DMS53 (cell line): ENCODE data around the gene CDO1.
A peak's percentile ranks its signal among the peaks of the same experiment; 100 is the strongest.

Source experiments
- DNase-seq: peaks from one replicate; lab custom pipeline; 2025; lab: John Stamatoyannopoulos, UW

Gene CDO1

GRCh38 chr5:115785381-115786065 lies 30.9 kb downstream of the CDO1 start:
- no peak for DNase-seq

- peak; percentile 8 for DNase-seq
Observed at GRCh38 chr5:115778417-115778816, 38.0 kb downstream of the CDO1 start.

- DNase-seq, result no peak
Observed at GRCh38 chr5:115776989-115777388, 39.5 kb downstream of the CDO1 start.

DNA sequence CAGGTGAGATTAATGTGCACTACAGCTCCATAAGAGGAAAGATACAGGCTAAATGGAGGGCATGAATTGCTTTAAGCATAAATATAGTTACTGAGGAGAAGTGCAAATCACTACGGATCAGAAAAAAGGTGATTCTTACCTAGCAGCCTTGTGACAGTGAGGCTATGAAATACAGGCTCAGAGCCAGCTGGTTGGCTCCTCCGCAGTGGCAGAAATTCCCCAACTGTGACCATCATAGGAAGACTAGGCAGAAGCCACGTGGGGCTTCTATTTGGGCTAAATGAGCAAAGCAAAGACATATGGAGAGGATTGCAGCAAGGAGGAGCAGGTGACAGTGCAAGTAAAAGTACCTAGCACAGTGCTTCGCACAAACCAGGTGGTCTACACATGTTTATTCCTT lies 40.5 kb downstream of the CDO1 start:
- no peak for DNase-seq

DNA sequence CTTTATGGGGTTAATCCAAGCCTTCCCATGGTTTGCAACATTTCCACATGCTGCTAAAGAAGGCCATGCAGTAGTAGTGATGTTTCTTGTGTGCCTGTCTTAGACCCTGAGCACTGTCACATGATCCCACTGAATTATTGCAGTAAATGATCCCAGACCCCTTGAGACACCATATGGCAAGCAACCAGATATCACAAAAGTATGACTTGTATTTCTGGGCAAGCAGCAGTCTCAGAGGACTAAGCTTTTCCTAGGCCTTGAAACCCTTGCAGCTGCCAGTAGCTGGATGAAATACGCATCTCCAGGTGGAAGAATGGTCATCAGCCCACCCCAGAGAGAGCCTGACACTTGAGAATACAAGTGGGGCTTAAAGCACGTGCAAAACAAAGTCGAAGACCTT lies 41.8 kb downstream of the CDO1 start:
- DNase-seq, result no peak

DNA sequence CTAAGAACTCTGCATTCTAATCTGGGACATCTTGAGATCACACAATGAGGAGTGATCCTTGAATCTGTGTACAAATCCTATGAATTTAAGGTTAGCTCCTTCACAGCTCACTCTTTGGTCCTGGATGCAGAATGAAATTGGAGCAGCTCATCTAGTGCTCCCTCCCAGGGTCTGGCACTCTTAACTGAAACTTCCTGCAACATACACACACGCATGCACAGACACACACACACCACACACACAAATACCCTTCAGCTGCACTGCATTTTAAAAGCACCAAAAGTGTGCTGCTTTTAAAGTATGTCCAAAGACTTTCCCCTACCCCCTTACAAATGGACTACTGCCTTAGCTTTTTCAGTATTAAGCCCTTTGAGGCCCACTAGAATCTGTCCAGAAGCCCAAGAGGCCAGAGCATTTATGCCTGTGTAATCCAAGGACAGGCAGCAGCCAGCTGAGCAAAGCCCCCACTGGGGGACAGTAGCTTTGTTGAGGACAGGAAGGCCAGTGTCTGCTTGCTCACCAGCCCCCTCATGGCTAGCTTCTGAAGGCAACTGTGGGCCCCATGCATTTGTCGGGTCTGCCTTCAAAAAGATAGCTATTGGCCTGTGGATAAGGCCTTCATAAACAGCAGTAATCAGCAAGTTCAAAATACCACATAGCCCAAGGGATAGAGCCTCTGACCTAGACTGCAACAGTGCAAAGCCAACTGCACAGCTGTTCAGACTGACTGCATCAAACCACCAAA lies 43.6 kb downstream of the CDO1 start:
- no peak for DNase-seq

- DNase-seq, result peak; percentile 30
Observed at GRCh38 chr5:115770466-115770865, 46.0 kb downstream of the CDO1 start.

DNA sequence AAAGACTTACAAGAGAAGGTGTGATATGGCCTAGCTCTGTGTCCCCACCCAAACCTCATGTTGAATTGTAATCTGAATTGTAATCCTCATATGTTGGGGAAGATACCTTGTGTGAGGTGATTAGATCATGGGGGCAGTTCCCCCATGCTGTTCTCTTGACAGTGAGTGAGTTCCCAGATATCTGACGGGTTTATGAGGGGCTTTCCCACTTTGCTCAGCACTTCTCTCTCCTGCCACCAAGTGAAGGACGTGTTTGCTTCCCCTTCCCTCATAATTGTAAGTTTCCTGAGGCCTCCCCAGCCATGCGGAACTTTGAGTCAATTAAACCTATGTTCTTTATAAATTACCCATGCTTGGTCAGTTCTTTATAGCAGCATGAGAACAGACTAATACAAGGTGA lies 49.0 kb downstream of the CDO1 start:
- no peak for DNase-seq

GRCh38 chr5:115766608-115767007 lies 49.9 kb downstream of the CDO1 start:
- no peak for DNase-seq

DNA sequence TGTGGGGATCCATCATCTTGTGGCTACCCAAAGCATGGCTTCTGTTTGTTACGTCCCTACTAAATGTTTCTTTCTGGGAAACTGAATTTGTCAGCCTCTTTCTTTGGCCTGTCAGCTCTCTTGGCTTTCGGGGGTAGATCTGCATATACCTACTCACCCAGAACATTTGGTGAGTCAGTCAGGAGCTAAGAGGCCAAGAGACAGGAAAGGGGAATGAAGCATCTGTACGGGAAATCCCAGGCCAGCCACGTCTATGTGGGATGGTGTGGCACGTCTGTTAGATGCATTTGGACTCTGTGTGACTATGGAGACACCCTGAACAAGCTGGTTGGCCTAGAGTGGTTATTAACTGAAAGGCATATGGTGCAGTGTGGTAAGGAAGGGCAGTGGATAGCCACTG lies 58.1 kb downstream of the CDO1 start:
- no peak for DNase-seq

- DNase-seq, result no peak
Observed at GRCh38 chr5:115755675-115756074, 60.8 kb downstream of the CDO1 start.
